Right ventricle myocardium inferior (tissue), 1 donor: ENCODE data around the gene MAP6. TPM values are rescaled to one million over a fixed set of nuclear protein-coding genes. Genes with fewer than 3 reads are reported as not detected.

Experiments
- ATAC-seq: fragments of 200-7000 bp; cut with Tn5 transposase; one replicate; pipeline ENCODE4 v1.9.1; 2020; ENCODE audit warnings: mild to moderate bottlenecking, moderate library complexity
- DNase-seq: peaks from one replicate; pipeline ENCODE4 v3.0.0; 2021; ENCODE audit errors: missing footprints
- intact Hi-C: fragments of 100-400 bp; cut with DNase I; formaldehyde crosslinking; loops from one replicate; pipeline ENCODE4 v1.11.0; 2022
- total RNA-seq: library from RNA; stranded (reverse); fragmentation: NEBNext Ultra II Directional; extraction: Animal tissue kit (Norgen Biotek cat#: 25700); gene quantifications from one replicate; pipeline ENCODE4 v1.2.1, GENCODE V29; 2021
- donor health status: DM: no; HTN: yes; CAD: no; lungs with severe emphysema.

MAP6 gene
- total RNA-seq, 1 donor from 2014 or later, result 5.2 TPM

- intact Hi-C loops, result no loop called here
- DNase-seq (no peak), ATAC-seq (no peak)
Measured at GRCh38 chr11:75637998-75638397, 30.8 kb downstream of the MAP6 start.

GRCh38 chr11:75635066-75635862 lies 33.6 kb downstream of the MAP6 start:
- peak; percentile 55 for ATAC-seq
- no peak for DNase-seq

GRCh38 chr11:75633409-75634066 lies 35.3 kb downstream of the MAP6 start:
- intact Hi-C loops, result no loop called here
- ATAC-seq (no peak), DNase-seq (no peak)

More at GRCh38 chr11:75635066-75635862, 33.6 kb downstream of the MAP6 start:
- intact Hi-C loops, result no loop called here

- ATAC-seq, result no peak
- intact Hi-C loops, result no loop called here
Measured at GRCh38 chr11:75632962-75633361, 35.9 kb downstream of the MAP6 start.

GRCh38 chr11:75632450-75632849 lies 36.4 kb downstream of the MAP6 start:
- DNase-seq, result no peak
- ATAC-seq, result no peak
- intact Hi-C loops, result no loop called here

More at GRCh38 chr11:75632962-75633361, 35.9 kb downstream of the MAP6 start:
- no peak for DNase-seq

- intact Hi-C loops, result no loop called here
- no peak for DNase-seq
- ATAC-seq, result no peak
Measured at GRCh38 chr11:75631086-75631730, 37.6 kb downstream of the MAP6 start.

- intact Hi-C loops, result no loop called here
- ATAC-seq (no peak), DNase-seq (no peak)
Measured at GRCh38 chr11:75627906-75628668, 40.8 kb downstream of the MAP6 start.

GRCh38 chr11:75626889-75627529 lies 41.8 kb downstream of the MAP6 start:
- intact Hi-C loops, result no loop called here
- ATAC-seq (no peak), DNase-seq (no peak)

GRCh38 chr11:75625991-75626888 lies 42.6 kb downstream of the MAP6 start:
- ATAC-seq (no peak), DNase-seq (no peak)
- intact Hi-C loops, result no loop called here

GRCh38 chr11:75625021-75625420 lies 43.8 kb downstream of the MAP6 start:
- DNase-seq, result no peak
- ATAC-seq, result no peak
- intact Hi-C loops, result no loop called here

- ATAC-seq (no peak), DNase-seq (no peak)
- intact Hi-C loops, result no loop called here
Measured at GRCh38 chr11:75616281-75616680, 52.6 kb downstream of the MAP6 start.

- ATAC-seq, result no peak
- DNase-seq, result no peak
- intact Hi-C loops, result no loop called here
Measured at GRCh38 chr11:75615751-75616150, 53.1 kb downstream of the MAP6 start.

GRCh38 chr11:75611823-75612222 lies 57.0 kb downstream of the MAP6 start:
- DNase-seq (no peak), ATAC-seq (no peak)
- intact Hi-C loops, result no loop called here

- DNase-seq, result no peak
- no peak for ATAC-seq
- intact Hi-C loops, result no loop called here
Measured at GRCh38 chr11:75606099-75606498, 62.7 kb downstream of the MAP6 start.

- intact Hi-C loops, result no loop called here
- no peak for DNase-seq
- ATAC-seq, result no peak
Measured at GRCh38 chr11:75603791-75604736, 64.8 kb downstream of the MAP6 start.

GRCh38 chr11:75602951-75603350 lies 65.9 kb downstream of the MAP6 start:
- intact Hi-C loops, result no loop called here
- ATAC-seq, result no peak
- DNase-seq, result no peak

- intact Hi-C loops, result no loop called here
- DNase-seq (no peak), ATAC-seq (no peak)
Measured at GRCh38 chr11:75601494-75601893, 67.3 kb downstream of the MAP6 start.
